Putamen (tissue), 1 donor: Measurements from ENCODE around the gene TARBP2.
"Not testable (repeated sequence)": the region's sequence is repeated elsewhere in the genome, so short reads cannot be mapped to it uniquely, and the experiment has no call there.

Experiments
- DNase-seq: peaks from one replicate; pipeline ENCODE4 v3.0.0-alpha.2; 2016; ENCODE audit warnings: low spot score

The TARBP2 gene

DNA sequence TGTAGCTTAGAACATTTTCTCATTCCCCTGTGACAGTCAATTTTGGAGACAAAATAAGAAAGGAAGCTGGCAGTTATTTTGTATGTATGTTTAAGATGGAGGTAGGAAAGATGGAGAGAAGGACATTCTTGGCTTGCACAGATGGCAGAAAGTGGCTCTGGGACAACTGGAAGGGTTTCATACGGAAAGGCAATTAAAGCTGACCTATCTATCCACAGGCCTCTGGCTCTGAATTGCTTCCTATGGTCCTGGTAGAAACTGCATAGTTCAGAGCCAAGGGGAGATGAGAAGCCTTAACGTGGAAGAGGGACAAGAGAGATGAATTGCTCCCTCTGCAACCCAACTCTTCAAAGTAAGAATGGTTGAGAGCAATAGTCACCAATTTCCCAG, 14.2 kb downstream of the TARBP2 start:
- no peak for DNase-seq

DNA sequence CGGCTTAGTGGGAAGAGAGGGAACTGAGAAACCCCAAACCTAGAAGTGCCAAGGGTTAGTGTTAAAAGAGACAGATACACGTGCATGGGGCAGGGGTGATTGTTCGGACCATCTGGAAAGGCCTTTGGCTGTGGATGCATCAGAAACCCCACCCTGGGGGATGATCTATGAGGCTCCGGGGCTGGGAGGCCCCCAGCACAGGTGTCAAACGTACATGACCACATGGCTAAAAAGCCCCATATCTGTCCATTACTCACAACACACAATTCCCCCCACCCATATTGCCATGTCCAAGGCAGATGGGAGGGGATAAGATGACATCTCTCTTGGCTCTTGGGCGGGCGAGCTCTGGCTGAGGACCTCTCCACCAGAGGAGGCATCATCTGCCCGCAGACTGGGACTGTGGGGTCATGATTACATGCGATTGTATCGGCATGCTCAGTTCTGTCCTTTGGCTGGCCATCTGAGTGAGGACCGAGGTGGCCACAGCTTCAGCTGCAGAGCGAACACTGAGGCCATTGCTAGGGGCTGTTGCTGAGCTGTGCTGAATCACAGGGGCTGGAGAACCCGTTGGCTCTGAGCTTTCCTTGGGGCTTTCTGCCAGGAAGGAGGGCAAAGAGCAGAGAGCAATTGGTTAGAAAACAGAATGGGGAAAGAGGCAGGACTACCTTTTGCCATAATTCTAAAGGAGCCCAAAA, 15.8 kb downstream of the TARBP2 start:
- DNase-seq: no peak

DNA sequence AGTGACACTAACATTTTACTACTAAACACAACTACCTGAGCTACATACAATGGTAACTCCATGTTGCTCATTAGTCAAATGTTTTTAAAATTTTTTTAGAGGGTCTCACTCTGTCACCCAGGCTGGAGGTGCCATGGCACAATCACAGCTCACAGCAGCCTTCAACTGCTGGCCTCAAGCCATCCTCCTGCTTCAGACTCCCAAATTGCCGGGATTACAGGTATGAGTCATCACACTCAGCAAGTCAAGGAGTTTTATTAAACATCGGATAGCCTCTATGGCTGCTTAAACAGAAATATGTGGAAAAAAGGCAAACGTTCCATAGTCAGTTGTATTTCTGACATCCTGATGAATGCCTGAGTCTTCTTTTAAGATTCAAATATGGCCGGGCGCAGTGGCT, 17.3 kb downstream of the TARBP2 start:
- no peak for DNase-seq

DNA sequence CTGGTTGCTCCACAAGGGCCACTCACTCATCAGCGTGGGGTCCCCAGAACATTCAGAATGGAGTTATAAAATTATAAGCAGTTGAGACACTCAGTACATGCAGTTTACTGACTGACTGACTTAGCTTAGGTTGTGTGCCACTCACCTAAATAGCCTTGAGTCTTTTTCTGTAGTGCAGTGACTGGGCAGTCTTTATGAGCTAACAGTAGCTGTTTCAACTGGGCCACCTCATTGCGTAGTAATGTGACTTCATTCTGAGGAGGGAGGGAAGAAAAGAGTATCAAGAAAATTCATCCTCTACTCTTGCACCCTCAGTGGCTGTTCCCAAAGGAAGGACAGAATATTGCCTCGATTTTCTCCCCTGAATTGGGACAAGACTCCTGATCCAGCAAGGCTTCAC, 22.0 kb downstream of the TARBP2 start:
- no peak for DNase-seq

DNA sequence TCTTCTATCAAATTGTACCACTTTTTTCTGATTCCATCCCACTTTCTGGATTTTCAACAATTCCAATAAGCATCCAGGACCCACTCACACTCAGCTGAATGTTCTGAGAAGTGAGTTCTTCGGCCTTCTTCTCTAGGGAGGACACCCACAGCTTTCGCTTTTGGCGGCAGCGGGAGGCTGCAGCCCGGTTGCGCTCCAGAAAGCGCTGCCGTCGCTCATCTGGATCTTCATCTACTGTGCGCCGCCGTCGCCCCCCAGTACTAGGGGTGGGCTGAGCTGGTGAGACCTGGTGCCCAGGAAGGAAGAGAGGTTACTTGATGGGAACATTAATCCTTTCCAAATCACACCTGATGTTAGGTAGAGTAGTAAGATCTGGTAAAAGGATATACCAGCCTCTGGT, 23.4 kb downstream of the TARBP2 start:
- no peak for DNase-seq

DNA sequence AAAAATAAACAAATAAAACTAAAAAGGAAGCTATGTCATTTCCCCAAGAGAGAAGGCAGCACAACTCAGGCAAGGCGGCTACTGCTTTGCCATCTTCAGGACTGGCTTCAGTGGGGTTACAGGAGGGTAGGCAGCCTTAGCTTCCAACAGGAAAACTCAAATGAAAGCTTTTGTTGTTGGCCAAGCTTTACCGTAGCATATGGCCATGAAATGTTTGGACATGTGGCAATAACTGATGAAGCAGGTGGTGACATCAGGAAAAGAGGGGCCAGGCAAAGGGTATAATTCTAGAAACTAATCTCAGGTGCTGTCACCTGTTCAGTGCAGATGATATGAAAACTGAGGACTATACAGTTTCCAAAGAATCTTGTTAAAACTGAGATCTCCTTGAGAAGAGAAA, 29.0 kb downstream of the TARBP2 start:
- no peak for DNase-seq

DNA sequence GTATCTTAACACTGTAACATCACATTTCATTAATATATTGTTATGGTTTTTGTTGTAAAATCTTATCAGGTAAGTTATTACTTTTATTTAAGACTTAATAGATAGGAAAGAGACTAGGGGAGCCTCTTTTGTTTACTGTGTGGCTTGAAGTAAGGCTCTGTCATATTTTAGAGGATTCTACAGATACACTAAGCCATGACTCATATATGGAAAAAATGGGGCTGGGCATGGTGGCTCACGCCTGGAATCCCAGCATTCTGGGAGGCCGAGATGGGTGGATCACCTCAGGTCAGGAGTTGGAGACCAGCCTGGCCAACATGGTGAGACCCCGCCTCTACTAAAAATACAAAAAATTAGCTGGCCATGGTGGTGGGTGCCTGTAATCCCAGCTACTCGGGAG, 29.8 kb downstream of the TARBP2 start:
- DNase-seq: no peak

DNA sequence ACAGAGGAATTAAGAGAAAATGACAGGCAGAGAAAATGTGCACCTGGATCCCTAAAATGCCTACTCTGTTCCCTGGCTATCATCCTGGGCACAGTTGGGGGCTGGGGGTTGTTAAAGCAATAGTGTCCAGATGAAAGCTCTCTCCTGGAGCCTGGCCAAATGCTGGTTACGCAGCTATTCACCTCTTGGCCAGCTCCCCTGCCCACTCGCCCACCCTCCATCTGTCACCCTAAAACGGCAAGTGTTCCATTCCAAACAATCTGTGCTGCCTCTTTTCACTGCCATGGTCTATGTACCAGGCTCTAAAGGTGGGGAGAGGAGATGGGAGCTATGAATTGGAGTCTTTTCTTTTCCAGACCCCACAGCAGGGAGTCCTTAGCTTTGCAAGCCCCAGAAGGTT, 30.9 kb downstream of the TARBP2 start:
- no peak for DNase-seq

DNA sequence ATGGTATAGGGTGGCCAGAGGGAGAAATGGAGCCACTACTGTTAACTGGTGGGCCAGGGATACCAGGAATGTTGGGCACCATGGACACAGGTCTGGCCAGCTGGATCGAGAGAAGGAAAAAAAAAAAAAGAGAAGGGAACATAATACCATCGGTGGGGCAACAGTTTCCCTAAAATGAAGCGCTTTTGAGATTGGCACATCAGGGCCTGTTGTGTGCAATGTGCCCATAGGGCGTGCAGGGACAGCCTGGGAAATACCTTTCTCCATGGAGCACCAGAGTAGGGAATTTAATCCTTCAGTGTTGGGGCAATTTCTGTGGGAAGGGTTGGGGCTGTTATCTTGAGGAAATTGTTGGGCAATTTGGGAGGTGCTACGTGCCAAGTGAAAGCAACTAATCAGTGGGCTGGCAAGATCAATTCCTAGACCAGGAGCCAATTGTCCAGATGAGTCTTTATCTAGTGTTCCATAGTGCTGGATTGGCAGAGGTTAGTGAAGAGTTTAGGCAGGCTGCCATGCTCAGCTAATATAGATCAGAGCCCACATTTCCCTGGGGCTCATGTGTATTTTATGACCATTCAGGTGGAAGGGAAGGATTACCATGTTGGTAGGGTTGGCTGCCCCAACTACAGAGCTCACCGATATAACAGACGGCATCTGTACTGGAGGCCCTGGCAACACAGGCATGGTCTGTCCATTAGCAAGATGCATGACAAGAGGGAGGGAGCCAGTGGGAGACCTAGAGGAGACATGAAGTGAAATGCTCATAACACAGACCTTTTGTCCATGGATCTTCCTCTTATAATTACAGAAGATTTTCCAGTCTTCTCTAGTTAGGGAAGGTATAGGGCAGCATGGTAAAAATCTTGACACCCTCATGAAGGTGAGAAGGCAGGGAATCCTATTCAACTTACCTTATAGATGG, 31.7 kb downstream of the TARBP2 start:
- no peak for DNase-seq

DNA sequence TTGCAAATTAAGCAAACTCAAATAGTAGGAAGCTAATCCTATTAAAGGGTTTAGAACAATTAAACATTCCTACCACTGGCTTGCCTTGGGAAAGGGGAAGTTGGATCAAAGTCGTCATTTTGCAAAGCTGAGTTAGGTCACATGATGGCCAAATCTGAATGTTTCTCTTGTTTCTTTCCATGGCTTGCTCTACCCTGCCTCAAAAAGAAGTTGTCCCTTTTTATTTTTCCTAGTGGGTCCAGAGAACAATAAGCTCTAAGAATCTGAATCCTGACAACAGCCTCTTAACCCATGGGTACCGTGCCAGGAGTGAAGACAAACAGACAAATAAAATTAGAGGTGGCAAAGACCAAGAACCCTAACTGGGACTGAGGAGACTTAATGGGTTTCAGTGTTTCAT, 32.4 kb downstream of the TARBP2 start:
- DNase-seq: peak; percentile 60

DNA sequence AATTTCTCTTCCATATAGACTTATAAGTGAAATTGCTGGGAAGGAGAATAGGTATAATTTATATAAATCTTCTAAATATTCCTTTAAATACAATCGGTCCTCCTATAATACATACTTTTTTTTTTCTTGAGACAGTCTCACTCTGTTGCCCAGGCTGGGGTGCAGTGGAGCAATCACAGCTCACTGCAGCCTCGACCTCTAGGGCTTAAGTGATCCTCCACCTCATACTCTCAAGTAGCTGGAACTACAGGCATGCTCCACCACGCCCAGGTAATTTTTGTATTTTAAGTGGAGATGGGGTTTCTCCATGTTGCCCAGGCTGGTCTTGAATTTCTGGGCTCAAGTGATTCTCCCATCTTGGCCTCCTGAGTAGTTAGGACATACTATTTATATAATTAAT, 35.9 kb downstream of the TARBP2 start:
- DNase-seq: no peak

DNA sequence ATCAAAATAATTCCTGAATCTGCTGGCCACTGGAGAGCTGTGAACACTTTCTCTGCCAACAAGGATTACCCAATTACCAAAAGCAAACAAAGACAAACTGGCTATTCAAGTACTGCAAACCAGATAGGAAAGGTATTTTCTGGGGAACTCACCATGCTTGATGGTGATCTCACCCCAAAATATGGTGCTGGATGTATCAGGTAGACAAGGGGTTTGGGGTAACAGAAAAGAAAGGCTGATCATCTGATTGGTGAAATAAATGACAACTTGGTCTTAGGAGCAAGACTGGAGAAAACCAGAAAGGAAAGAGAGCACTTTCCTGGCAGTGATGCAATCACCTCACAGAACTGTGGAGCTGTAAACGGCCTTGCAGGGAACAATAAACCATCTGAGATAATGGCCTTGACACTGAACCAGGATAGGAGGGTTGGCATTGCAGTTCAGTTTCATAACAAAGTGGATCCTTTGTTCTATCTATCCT, 37.2 kb downstream of the TARBP2 start:
- DNase-seq: peak; percentile 45

DNA sequence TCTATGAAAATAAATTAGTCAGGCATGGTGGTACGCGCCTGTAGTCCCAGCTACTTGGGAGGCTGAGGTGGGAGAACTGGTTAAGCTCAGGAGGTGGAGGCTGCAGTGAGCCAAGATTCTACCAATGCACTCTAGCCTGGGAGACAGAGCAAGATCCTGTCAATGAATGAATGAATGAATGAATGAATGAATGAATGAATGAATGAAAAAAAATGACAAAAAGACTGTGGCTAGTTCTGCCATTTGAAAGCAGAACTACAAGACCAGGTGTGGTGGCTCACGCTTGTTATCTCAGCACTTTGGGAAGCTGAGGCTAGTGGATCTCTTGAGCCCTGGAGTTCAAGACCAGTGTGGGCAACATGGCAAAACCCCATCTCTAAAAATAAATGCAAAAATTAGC, 38.4 kb downstream of the TARBP2 start:
- no peak for DNase-seq

DNA sequence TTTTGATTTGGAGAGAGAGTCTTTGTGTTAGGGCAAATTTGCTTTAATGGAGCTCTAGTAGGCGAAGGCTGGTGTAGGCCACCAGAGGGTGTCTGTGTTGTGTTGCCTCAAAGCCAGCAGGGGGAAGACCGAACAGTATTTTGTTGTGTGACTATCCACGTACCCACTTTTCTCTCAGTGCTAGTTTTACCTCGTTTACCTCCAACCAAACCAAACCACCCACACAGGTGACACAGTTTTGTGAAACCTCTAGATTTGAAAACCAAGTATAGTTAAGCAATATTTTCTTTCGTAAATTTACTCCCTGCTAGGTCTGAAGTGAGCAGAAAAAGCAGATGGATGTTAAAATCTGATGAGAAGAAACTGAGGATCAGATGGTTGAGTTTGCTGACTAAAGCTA, 42.5 kb downstream of the TARBP2 start:
- peak; percentile 75 for DNase-seq

DNA sequence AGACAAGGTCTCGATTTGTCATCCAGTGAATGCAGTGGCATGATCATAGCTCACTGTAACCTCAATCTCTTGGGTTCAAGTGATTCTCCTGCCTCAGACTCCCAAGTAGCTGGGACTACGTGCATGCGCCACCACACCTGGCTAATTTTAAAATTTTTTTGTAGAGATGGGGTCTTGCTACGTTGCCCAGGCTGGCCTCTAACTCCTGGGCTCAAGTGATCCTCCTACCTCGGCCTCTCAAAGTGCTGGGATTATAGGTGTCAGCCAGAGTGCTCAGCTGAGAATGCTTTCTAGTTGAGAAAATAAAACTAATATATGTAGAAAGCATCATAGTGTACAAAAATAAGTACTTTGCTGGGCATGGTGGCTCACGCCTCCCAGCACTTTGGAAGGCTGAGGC, 47.3 kb downstream of the TARBP2 start:
- not testable (repeated sequence) for DNase-seq

DNA sequence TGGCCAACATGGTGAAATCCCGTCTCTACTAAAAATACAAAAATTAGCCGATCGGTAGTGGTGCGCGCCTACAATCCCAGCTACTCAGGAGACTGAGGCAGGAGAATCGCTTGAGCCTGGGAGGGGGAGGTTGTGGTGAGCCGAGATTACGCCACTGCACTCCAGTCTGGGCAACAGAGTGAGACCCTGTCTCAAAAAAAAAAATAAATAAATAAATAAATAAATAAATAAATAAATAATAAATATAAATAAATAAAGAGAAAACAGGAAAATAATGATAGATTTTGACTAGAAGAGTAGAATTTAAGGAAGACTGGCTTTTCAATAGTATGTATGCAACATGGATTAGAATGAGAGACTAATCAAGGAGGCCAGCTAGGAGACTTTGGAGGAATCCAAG, 49.0 kb downstream of the TARBP2 start:
- not testable (repeated sequence) for DNase-seq

DNA sequence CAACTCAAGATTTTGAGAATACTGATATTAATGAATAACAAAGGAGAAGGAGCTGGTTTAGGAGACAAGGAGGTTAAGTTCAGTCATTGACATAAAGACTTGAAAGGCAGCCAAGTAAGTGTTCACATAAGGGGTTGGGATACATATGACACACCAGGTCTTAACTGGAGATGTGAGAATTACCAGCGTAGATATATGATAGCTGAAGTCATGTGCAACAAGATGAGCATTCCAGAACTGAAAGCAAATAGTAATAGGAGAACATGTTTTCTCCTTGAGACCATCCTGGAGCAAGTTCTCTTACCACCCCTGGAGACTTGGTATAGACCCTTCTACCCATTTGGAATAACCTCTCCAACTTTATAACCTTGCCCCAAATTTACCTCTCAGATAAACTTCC, 49.5 kb downstream of the TARBP2 start:
- no peak for DNase-seq

DNA sequence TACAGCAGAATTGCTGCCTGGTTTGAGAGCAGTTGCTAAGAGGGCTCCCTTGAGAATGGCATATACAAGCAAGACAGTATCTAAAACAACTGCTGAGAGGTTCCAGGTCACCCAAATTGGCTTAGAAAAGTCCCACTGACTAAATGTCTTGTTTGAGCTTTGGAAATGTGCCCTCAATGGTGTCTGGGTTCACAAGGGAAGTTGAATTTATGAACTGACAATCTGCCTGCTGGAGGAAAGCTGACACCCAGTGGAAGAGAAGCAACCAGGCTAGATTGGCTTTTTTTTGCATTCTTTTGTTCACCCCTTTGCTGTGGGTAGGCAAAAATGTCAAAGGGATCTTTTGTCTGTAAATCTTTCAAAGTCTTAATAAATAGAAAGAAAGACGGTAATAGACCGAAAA, 50.8 kb downstream of the TARBP2 start:
- peak; percentile 34 for DNase-seq

DNA sequence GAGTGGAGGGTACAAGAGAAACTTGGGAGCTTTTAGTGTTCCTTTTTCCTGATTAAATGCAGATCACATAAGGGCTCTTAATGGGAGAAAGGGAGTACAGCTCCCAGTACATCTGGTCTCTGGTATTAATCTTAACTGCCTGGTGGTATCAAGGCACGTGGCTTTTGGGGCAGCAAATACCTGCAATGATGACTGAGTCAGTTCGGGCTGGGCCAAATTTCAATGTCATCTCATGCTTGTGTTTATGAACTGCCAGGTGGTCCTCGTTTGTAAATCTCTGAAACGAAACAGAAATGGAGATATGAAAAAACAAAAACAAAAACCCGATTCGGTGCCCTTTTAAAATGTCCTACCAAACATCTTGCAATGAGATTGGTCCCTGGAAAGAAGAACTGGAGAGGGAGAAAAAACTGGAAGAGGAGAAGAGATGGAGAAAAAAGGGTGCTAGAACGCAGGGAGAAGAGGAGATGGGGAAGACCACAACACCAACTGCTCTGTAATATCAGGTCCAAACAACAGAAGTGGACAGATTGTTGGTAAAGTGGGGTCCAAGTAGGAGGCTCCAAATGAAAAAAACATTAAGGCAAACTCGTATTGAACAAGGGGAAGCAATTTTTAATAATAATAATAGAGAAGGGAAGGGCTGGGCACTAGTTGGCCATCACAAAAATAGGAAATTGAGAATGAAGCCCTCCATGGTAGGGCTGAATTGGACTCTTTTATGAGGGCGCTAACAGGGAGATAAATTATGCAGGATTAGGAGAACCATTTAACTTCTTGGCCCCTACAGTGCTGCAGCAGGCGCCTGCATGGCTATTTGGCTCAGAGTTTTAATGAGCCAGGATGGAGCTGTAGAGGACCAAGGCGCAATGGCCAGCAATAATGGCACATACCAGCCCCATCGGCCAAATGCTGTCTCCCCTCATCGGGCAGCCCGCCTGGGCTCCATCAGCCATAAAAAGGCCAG, 51.6 kb downstream of the TARBP2 start:
- DNase-seq: no peak
